Mammary epithelial cell (primary cell): ENCODE data around the gene TPP1.

Source experiments
- CTCF ChIP-seq, 2 donors: IDR thresholded peaks in 1 of 2; conservative IDR thresholded peaks in 1 of 2; 2 replicates each; pipeline ENCODE4 v1.5.1; 2011 to 2012; ENCODE audit warnings: inconsistent platforms in 2 of 2, low read length in 2 of 2, mild to moderate bottlenecking in 2 of 2, control low read depth in 1 of 2, low read depth in 1 of 2; ENCODE audit not compliant: insufficient read depth in 1 of 2; ENCODE audit errors: extremely low read depth in 1 of 2
- EZH2 ChIP-seq: IDR thresholded peaks from 2 replicates; pipeline ENCODE4 v1.6.1; 2012; ENCODE audit warnings: low read length, inconsistent platforms, borderline replicate concordance

GRCh38 chr11:6601041-6601461 lies 18.2 kb downstream of the TPP1 start:
- TF ChIP-seq CTCF (conservative IDR thresholded peaks at IDR 0.05 in 1 of 2, IDR thresholded peaks at IDR 0.05 in 1 of 2; ENCODE audit: extremely low read depth in 1 of 2, insufficient read depth in 1 of 2, low read depth in 1 of 2, low read length in 2 of 2) (no peak), EZH2 (no peak)
